ENCODE data around the gene FAM161B. TPM values are rescaled to one million over a fixed set of nuclear protein-coding genes. Genes with fewer than 3 reads are reported as not detected.
A peak's percentile ranks its signal among the peaks of the same experiment; 100 is the strongest.

FAM161B gene
- total RNA-seq, 2 donors from 2014 or later: 2.7 to 3.8 TPM

- Mint-ChIP-seq H3K27ac (peak overlapping the region; percentile 35 to 63), H3K36me3 (no peaks in the 10 kb centered on the region), H3K27me3 (no peaks in the 10 kb centered on the region), H3K4me1 (ENCODE audit: low read depth in 2 of 2) (peaks cover 34 to 39% of the 10 kb centered on the region in 2 donors), H3K4me3 (peak overlapping the region; percentile 93), H3K9me3 (no peaks in the 10 kb centered on the region)
- ATAC-seq (no peak), DNase-seq (ENCODE audit: low spot score) (no peak)
Measured at GRCh38 chr14:73884438-73885190, 65.3 kb downstream of the FAM161B start.

Other genes with a start within 250 kb of the FAM161B start
- 10 to 100 TPM; 18.9 to 32.2 TPM for gene PNMA1, start 235.7 kb downstream of the FAM161B start, total RNA-seq
- gene PTGR2, start 98.3 kb downstream of the FAM161B start, total RNA-seq: 1 to 10 TPM; 2.8 to 4.6 TPM
- 10 to 100 TPM; 71.6 to 74.1 TPM for gene ZNF410, start 63.2 kb downstream of the FAM161B start, total RNA-seq
- 10 to 100 TPM; 20.0 to 23.5 TPM for gene COQ6, start 208 bp upstream of the FAM161B start, total RNA-seq
- gene ENTPD5, start 69.2 kb upstream of the FAM161B start, total RNA-seq: 10 to 100 TPM; 11.5 to 15.5 TPM
- gene BBOF1, start 69.3 kb upstream of the FAM161B start, total RNA-seq: 1 to 10 TPM in 1 of 2 donors, under 1 TPM in 1; 0.48 to 2.1 TPM
- gene ALDH6A1, start 134.4 kb upstream of the FAM161B start, total RNA-seq: 10 to 100 TPM in 1 of 2 donors, 1 to 10 TPM in 1; 5.5 to 11.4 TPM
- gene LIN52, start 134.9 kb upstream of the FAM161B start, total RNA-seq: 10 to 100 TPM; 20.7 TPM